MM.1S (cell line): ENCODE measurements around the gene GABRD.

Source experiments
- EZH2 ChIP-seq: fragments of 300-600 bp; sonication (generic); optimal IDR thresholded peaks from 2 replicates; pipeline ENCODE3; 2017; ENCODE audit warnings: low read depth, mild to moderate bottlenecking, antibody characterized with exemption, low read length, mixed read lengths
- EZH2phosphoT487 ChIP-seq: fragments of 300-600 bp; sonication (generic); IDR thresholded peaks from 2 replicates; pipeline ENCODE4 v1.6.1; 2018; ENCODE audit warnings: antibody characterized with exemption, low read length
- TF ChIP-seq, protein P1 (sequence below): fragments of 300-600 bp; sonication (generic); IDR thresholded peaks from 2 replicates; pipeline ENCODE4 v1.5.1; 2016; ENCODE audit warnings: antibody characterized with exemption, low read length, mixed read lengths

- TF ChIP-seq EZH2 (no peak), EZH2phosphoT487 (no peak)
- TF ChIP-seq, protein P1, sequence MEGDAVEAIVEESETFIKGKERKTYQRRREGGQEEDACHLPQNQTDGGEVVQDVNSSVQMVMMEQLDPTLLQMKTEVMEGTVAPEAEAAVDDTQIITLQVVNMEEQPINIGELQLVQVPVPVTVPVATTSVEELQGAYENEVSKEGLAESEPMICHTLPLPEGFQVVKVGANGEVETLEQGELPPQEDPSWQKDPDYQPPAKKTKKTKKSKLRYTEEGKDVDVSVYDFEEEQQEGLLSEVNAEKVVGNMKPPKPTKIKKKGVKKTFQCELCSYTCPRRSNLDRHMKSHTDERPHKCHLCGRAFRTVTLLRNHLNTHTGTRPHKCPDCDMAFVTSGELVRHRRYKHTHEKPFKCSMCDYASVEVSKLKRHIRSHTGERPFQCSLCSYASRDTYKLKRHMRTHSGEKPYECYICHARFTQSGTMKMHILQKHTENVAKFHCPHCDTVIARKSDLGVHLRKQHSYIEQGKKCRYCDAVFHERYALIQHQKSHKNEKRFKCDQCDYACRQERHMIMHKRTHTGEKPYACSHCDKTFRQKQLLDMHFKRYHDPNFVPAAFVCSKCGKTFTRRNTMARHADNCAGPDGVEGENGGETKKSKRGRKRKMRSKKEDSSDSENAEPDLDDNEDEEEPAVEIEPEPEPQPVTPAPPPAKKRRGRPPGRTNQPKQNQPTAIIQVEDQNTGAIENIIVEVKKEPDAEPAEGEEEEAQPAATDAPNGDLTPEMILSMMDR = no peak
Measured at GRCh38 chr1:2079396-2080085, 60.4 kb downstream of the GABRD start.
